22Rv1 (cell line): ENCODE measurements around the gene LIM2.

Experiments used
- CTCF ChIP-seq: fragments of 450-650 bp; IDR thresholded peaks from 2 replicates; pipeline ENCODE4 v1.5.1; 2017; ENCODE audit warnings: mild to moderate bottlenecking
- ZFX ChIP-seq: fragments of 450-650 bp; IDR thresholded peaks from 2 replicates; pipeline ENCODE4 v1.6.1; 2017; ENCODE audit warnings: antibody characterized with exemption, borderline replicate concordance

DNA sequence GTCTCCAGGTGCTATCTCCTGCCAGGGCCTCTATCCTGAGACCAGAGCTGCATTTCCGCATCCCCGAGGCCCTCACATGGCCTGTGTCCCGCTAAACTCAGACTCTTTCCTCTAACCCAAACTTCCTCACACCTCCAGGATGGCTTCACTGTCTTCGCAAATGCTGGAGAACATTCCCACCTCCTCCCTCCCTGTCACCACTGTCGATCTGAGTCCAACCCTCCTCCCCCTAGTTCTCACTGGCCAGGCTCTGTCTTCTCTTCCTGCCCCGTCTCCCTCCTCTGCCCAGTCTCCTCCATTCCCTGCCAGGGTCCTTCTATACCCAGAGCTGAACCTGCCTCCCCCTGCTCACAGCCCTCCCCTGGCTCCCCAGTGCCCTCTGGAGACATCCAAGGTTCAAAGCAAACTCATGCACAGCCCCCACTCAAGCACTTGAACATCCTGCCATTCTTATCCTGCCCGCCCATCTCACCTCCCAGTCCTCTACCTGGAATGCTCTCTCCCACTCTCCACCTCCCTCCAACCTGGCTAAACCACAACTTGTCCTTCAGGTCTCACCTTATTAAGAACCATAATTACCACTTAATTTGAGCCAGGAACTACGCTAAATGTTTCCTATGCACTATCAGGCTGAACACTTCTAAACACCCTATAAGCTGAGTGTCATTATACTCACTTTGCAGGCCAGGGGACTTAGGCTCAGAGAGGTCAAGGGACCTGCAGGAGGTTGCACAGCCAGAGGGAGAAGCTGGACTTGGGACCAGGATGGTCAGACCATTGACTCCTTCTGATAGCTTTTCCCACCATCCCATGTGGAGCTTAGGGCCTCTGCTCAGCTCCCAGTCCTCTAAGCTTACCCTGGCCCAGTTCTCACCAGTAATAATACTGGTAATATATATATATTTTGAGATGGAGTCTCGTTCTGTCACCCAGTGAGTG is 44.9 kb downstream of the LIM2 start:
- TF ChIP-seq CTCF (no peak), ZFX (no peak)
